GM12875 (cell line): ENCODE measurements around the gene GORASP2.

Experiments
- H3K4me3 ChIP-seq: one replicate; pipeline ENCODE4 v1.5.1; 2011; ENCODE audit warnings: low read depth, low read length, control low read depth
- TF ChIP-seq, protein P1 (sequence below): IDR thresholded peaks from 2 replicates; pipeline ENCODE4 v1.5.1; 2011; ENCODE audit warnings: low read depth, mild to moderate bottlenecking, control low read depth, inconsistent platforms, low read length, moderate library complexity, borderline replicate concordance; ENCODE audit not compliant: insufficient read depth

GORASP2 gene

DNA sequence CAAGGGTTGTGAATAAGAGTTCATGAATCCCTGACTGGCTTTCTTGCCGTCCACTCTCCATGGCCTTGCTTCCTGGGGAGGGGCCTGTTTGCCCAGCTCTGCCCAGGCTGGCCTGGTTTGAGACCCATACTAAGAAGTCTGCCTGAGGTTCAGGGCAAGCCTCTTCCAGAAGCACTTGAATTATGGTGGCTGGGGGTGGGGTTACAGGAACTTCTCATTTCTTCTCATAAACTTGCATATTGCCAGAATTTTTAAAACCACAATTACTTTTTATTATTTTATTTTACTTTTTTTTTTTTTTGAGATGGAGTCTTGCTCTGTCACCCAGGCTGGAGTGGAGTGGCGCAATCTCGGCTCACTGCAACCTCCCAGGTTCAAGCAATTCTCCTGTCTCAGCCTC is 42.0 kb downstream of the GORASP2 start:
- H3K4me3 ChIP-seq, result no peak overlapping the region
- TF ChIP-seq, protein P1, sequence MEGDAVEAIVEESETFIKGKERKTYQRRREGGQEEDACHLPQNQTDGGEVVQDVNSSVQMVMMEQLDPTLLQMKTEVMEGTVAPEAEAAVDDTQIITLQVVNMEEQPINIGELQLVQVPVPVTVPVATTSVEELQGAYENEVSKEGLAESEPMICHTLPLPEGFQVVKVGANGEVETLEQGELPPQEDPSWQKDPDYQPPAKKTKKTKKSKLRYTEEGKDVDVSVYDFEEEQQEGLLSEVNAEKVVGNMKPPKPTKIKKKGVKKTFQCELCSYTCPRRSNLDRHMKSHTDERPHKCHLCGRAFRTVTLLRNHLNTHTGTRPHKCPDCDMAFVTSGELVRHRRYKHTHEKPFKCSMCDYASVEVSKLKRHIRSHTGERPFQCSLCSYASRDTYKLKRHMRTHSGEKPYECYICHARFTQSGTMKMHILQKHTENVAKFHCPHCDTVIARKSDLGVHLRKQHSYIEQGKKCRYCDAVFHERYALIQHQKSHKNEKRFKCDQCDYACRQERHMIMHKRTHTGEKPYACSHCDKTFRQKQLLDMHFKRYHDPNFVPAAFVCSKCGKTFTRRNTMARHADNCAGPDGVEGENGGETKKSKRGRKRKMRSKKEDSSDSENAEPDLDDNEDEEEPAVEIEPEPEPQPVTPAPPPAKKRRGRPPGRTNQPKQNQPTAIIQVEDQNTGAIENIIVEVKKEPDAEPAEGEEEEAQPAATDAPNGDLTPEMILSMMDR, result no peak

DNA sequence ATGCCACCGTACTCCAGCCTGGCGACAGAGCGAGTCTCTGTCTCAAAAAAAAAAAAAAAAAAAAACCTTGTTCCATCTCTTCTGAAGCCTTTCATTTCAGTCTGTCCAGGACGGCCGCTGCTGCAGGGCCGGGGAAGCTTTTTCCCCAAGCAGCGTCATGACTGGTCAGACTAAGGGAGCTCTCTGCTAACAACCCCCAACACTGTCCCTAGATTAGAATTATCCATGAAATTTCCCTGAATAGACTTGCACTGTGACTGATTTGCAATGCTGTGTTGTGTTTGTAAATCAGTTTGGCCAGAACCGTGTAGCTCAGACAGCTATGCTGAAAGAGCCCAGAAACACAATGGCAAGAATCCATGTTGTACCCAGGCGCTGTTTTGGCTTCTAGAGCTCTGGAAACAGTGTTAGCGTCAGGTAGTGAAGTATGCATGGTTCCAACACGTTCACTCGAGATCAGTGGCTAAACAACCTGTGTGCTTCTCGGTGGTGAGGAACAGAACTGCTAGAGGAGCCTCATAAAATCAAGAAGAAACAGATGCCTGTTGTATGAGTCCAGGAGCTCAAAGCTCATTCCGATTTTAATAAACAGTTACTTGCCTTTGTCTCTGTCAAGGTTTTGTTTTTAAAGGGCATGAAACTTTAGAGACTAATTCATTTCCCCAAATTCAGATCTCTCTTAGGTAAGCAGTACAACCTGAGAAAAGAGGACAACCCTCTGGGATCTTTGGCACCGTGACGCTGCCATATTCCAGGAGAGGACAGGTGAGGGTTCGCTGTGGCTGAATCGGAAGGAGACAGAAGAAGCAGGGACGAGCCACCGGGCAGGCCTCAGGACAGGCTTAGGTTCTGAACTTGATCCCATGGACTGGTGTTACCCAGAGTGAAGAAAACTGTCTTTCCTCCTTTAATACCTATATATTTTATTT is 43.5 kb downstream of the GORASP2 start:
- TF ChIP-seq, protein P1, result no peak
- H3K4me3 ChIP-seq, result no peak overlapping the region

DNA sequence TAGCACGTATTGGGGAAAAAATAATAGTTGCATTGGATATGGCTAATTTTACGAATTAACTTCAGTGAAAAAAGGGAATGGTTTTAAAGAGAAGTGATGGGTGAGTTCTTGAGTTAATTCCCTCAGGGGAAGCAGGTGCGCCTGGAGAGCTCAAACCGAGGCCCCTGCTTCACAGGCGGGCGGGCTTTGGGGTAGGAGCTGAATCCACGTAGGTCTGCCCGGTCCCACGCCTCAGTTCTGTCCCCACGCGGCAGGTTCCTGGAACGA is 44.1 kb downstream of the GORASP2 start:
- TF ChIP-seq, protein P1, result no peak
- peak overlapping the region; percentile 25 for H3K4me3 ChIP-seq

DNA sequence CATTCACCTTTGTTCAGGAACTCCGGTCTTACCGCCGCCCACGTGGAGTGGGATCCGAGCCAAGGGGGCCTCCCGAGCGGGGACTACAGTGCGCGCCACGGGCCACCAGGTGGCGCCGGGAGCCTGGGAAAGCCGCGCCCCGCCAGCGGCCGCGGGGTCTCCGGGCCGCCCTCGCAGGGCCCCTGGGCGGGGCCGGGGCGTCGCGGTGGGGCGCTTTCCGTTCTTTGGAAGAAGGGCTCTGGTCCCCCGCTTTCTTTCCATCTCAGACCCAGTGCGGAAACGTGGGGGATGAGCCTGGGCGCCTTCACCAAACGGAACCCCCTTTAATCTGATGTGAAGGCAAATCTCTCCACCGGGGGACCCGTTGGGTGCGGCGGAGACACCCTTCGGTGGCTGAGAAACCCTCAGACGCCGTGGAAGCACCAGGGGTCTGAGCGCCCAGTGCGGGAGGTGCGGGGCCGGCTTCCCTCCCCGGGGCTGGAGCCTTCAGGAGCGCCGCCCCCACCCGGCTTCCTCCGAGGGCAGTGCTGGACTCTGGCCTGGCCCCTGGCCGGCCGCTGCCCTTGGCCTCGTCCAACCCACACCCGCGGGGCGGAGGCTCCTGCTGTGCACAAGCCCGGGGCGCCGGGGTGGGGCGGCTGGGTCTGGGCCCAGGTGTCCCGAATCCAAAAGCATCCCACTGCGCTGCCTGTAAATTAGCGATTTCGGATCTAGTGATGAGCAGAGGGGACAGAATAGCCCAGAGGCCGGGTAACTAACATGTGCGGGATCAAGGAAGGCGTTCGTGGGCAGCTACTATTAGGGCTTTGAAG is 44.6 kb downstream of the GORASP2 start:
- peak overlapping the region; percentile 54 for H3K4me3 ChIP-seq
- TF ChIP-seq, protein P1, result peak; percentile 94

DNA sequence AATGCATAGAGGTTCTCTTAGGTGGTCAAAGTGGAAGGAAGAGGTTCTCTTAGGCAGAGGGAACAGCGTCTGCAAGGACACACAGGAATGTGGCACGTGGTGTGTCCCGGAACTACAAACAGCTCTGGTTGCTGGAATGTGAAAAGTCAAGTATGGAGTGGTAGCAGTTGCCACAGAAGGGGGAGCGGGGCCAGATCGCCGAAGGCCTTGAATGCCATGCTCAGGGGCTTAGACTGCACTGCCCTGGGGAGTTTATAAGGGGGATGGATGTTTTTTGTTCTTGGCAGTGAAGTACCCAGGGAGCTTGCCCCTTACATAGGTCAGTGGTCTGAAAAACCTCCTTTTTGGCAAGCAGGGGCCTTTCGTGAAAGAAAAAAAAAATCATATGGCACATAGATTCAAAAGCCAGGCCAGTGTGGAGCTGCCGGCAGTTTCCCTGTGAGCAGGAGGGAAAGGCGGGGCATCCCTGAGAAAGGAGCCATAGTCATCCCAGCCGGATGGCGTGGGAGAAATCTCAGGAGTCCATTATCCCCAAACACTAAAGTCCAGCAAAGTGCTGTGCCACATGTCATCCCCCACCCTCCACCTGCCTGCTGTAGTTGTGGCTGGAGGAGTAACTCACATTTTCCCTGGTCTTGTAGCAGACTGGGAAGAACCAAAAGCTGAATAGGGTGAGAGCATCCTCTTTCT is 45.4 kb downstream of the GORASP2 start:
- TF ChIP-seq, protein P1, result no peak
- H3K4me3 ChIP-seq, result no peak overlapping the region

DNA sequence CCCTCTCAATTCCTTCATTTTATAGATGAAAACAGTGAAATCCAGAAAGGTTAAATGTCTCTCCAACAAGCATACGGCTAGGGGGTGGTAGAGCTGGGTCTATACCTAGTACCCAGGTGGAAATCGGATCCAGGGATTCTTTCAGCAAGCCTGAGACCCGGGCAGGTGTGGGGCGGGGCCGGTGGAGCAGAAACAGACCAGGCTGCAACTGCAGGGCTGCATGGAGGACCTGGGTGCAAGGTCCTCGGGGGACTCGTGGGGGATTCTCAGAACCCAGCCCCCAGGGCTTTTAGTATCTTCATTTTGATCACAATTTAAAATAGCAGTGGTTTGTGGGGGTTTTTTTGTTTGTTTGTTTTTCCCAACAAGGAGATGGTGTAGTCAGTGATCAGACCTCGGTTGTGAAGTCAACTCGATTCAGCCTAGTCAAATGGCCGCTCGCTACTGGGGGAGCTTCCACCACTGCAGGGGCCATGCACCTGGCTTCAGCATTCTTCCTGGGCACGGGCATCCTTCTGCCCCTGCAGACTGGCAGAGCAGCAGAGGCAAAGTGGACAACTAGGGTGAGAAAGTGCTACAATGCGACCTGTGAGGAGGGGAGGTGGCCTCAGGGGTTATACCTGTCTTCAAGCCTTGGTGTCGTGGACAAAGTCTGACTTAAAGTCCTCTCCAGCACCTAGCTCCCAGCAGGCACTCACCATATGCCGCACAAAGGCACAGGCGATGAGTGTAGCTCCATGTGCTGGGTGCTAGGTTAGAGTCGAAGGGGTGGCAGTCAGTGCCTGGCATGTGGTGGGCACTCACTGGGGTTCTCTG is 46.3 kb downstream of the GORASP2 start:
- TF ChIP-seq, protein P1, result no peak
- no peak overlapping the region for H3K4me3 ChIP-seq
